Measurements from ENCODE around the gene DMXL2.
A peak's percentile ranks its signal among the peaks of the same experiment; 100 is the strongest.

The DMXL2 gene

GRCh38 chr15:51536965-51537574 is 85.5 kb downstream of the DMXL2 start:
- peak; percentile 2 to 35 for DNase-seq (ENCODE audit: low read depth in 1 of 2, low spot score in 1 of 2)
- in situ Hi-C loops (cut with HindIII; ENCODE audit: low pct_unique_long_range_greater_than_20kb, low sequenced_read_pairs), result no loop called here

GRCh38 chr15:51533672-51534398 is 88.7 kb downstream of the DMXL2 start:
- in situ Hi-C loops (cut with HindIII; ENCODE audit: low pct_unique_long_range_greater_than_20kb, low sequenced_read_pairs), result no loop called here
- no peak for DNase-seq (ENCODE audit: low read depth in 1 of 2, low spot score in 1 of 2)
- no peak for TF ChIP-seq JUND (IDR thresholded peaks at IDR 0.05; ENCODE audit: low read depth)

More at GRCh38 chr15:51536965-51537574, 85.5 kb downstream of the DMXL2 start:
- no peak for TF ChIP-seq JUND (IDR thresholded peaks at IDR 0.05; ENCODE audit: low read depth)

GRCh38 chr15:51526955-51527354 is 95.6 kb downstream of the DMXL2 start:
- no peak for TF ChIP-seq JUND (IDR thresholded peaks at IDR 0.05; ENCODE audit: low read depth)
- in situ Hi-C loops (cut with HindIII; ENCODE audit: low pct_unique_long_range_greater_than_20kb, low sequenced_read_pairs), result no loop called here
- DNase-seq (ENCODE audit: low read depth in 1 of 2, low spot score in 1 of 2), result no peak

GRCh38 chr15:51524376-51524775 is 98.2 kb downstream of the DMXL2 start:
- no peak for TF ChIP-seq JUND (IDR thresholded peaks at IDR 0.05; ENCODE audit: low read depth)
- DNase-seq (ENCODE audit: low read depth in 1 of 2, low spot score in 1 of 2), result no peak
- in situ Hi-C loops (cut with HindIII; ENCODE audit: low pct_unique_long_range_greater_than_20kb, low sequenced_read_pairs), result no loop called here

- no peak for TF ChIP-seq JUND (IDR thresholded peaks at IDR 0.05; ENCODE audit: low read depth)
- in situ Hi-C loops (cut with HindIII; ENCODE audit: low pct_unique_long_range_greater_than_20kb, low sequenced_read_pairs), result no loop called here
- DNase-seq (ENCODE audit: low read depth in 1 of 2, low spot score in 1 of 2), result no peak
Observed at GRCh38 chr15:51516291-51516690, 106.3 kb downstream of the DMXL2 start.

GRCh38 chr15:51505251-51505650 is 117.3 kb downstream of the DMXL2 start:
- in situ Hi-C loops (cut with HindIII; ENCODE audit: low pct_unique_long_range_greater_than_20kb, low sequenced_read_pairs), result no loop called here
- TF ChIP-seq JUND (IDR thresholded peaks at IDR 0.05; ENCODE audit: low read depth), result no peak
- no peak for DNase-seq (ENCODE audit: low read depth in 1 of 2, low spot score in 1 of 2)

- TF ChIP-seq JUND (IDR thresholded peaks at IDR 0.05; ENCODE audit: low read depth), result no peak
- no peak for DNase-seq (ENCODE audit: low read depth in 1 of 2, low spot score in 1 of 2)
- in situ Hi-C loops (cut with HindIII; ENCODE audit: low pct_unique_long_range_greater_than_20kb, low sequenced_read_pairs), result no loop called here
Observed at GRCh38 chr15:51503003-51503402, 119.6 kb downstream of the DMXL2 start.

GRCh38 chr15:51499379-51499976 is 123.1 kb downstream of the DMXL2 start:
- peak; percentile 9 to 60 for DNase-seq (ENCODE audit: low read depth in 1 of 2, low spot score in 1 of 2)
- TF ChIP-seq JUND (IDR thresholded peaks at IDR 0.05; ENCODE audit: low read depth), result no peak
- in situ Hi-C loops (cut with HindIII; ENCODE audit: low pct_unique_long_range_greater_than_20kb, low sequenced_read_pairs), result no loop called here

GRCh38 chr15:51497806-51498205 is 124.8 kb downstream of the DMXL2 start:
- no peak for TF ChIP-seq JUND (IDR thresholded peaks at IDR 0.05; ENCODE audit: low read depth)
- DNase-seq (ENCODE audit: low read depth in 1 of 2, low spot score in 1 of 2), result no peak
- in situ Hi-C loops (cut with HindIII; ENCODE audit: low pct_unique_long_range_greater_than_20kb, low sequenced_read_pairs), result no loop called here

- no peak for DNase-seq (ENCODE audit: low read depth in 1 of 2, low spot score in 1 of 2)
- TF ChIP-seq JUND (IDR thresholded peaks at IDR 0.05; ENCODE audit: low read depth), result no peak
- in situ Hi-C loops (cut with HindIII; ENCODE audit: low pct_unique_long_range_greater_than_20kb, low sequenced_read_pairs), result no loop called here
Observed at GRCh38 chr15:51496246-51496645, 126.3 kb downstream of the DMXL2 start.

- DNase-seq (ENCODE audit: low read depth in 1 of 2, low spot score in 1 of 2), result peak in 1 of 2 experiments; percentile 6
- TF ChIP-seq JUND (IDR thresholded peaks at IDR 0.05; ENCODE audit: low read depth), result no peak
Observed at GRCh38 chr15:51494411-51495314, 127.9 kb downstream of the DMXL2 start.

GRCh38 chr15:51493892-51494291 is 128.7 kb downstream of the DMXL2 start:
- DNase-seq (ENCODE audit: low read depth in 1 of 2, low spot score in 1 of 2), result no peak
- no peak for TF ChIP-seq JUND (IDR thresholded peaks at IDR 0.05; ENCODE audit: low read depth)
- in situ Hi-C loops (cut with HindIII; ENCODE audit: low pct_unique_long_range_greater_than_20kb, low sequenced_read_pairs), result no loop called here

More at GRCh38 chr15:51494411-51495314, 127.9 kb downstream of the DMXL2 start:
- in situ Hi-C loops (cut with HindIII; ENCODE audit: low pct_unique_long_range_greater_than_20kb, low sequenced_read_pairs), result no loop called here

All from T47D (cell line).